HG03439 (cell line): ENCODE results near the gene OTOA.
"Not testable (repeated sequence)": the region's sequence is repeated elsewhere in the genome, so short reads cannot be mapped to it uniquely, and the experiment has no call there.

ENCODE experiments used
- ATAC-seq: cut with Tn5 transposase; IDR thresholded peaks from one replicate; pipeline ENCODE4 v1.9.1; 2021; ENCODE audit warnings: mild to moderate bottlenecking, moderate library complexity; ENCODE audit not compliant: unreplicated experiment

The OTOA gene

DNA sequence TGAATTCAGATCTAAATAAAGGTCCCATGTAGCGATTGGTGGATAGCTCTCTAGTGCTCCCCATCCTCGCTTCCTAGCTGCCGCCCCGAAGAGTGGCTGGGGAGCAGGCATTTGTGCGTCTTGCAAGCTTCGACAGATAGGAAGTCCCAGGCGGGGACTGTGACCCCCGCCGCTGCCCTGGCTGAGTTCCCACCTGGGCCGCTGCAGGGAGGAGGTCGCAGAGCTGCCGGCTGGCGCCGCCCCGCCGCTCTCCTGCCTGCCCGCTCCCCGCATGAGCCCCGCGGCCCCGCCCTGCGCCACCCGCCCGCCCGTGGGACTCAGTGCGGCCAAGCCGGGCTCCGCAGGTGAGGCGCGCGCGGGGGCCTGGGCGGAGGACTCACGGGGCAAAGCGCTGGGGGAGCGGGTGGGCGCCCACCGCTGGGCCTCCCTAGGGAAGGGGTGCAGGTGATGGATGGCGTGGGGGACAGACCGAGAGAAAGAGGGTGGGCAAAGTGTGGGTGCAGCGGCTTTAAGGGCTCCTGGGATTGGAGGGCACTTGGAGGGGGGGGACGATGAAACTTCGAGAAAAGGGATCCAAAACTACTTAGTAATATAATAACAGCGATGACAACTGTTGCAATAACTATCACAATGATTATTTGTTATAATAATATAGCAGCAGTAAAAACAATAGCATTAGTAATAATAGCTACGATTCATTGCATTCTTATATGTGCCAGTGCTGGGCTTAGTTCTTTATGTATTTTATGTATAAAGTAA is at the start of gene OTOA:
OTOA (plus strand) TSS at position 80 of the 759 bp plus-strand sequence. CDS start 14,547 bp downstream, outside the sequence.
- no peak for ATAC-seq

DNA sequence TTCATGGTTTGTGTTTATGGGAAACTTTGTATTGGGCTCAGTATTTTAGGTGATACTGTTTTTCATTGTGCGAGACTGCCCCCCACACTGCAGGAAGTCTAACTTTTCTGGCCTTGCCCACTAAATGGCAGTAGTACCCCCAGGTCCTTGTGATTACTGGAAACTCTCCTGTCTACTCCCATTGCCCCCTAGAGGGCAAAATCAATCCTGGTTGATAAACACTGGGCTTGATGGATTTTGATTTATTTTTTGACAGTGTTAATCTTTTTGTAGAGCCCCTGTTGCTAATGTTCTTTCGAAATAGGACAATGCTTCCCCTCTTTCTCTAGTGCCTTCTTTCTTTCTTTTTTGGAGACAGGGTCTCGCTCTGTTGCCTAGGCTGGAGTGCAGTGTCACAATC is 48.9 kb upstream of the OTOA start:
- ATAC-seq = no peak

- no peak for ATAC-seq
Observed at GRCh38 chr16:21617607-21618006, 46.2 kb upstream of the OTOA start.

- no peak for ATAC-seq
Observed at GRCh38 chr16:21618281-21618680, 45.5 kb upstream of the OTOA start.

- ATAC-seq = no peak
Observed at GRCh38 chr16:21619765-21620425, 43.9 kb upstream of the OTOA start.

- no peak for ATAC-seq
Observed at GRCh38 chr16:21620592-21620991, 43.2 kb upstream of the OTOA start.

- no peak for ATAC-seq
Observed at GRCh38 chr16:21622545-21622944, 41.2 kb upstream of the OTOA start.

DNA sequence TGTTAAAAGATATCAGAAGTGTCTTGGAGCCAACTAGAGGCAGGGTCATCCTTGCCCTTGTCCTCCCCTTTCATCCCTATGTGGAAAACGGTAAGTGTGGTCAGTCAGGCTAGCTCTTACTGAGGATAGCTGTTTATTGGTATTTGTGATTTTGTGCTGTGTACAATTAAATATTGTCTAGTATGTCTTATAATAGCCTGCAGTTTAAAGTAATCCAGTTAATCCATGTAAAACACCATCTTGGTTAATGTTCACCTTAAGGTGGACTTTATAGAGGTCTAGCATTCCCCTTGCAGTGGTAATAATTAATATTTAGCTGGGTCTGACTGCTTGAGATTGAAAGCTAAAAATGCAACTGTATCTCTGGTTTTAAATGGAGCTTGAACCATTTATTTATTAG is 38.7 kb upstream of the OTOA start:
- ATAC-seq = no peak

DNA sequence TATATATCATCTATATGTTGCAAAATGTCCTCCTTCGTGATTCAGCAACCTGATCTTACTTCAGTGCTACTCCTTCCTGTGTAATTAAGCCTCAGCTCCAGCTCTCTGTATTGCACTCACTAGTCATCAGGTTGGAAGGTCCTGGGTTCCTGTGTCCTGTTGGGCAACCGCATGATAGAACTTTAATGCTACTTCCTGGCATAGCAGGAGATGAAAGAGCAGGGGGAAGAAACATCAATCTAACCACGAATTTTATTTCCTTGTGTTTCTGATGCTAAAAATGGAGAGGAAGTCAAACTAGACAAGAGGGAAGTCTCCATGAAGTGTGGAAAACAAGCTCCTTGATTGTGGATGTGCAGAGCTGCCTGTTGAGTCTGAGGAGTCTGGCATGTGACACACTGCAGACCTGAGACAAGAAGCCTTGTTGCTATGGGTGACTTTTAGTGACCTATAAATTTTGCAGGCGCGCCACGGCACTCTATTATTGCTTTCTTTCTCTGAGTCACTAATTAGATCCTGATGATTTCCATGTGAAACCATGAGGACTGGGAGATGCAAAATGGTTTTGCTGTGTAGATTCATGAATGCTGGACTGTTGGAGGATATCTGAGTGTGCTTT is 37.0 kb upstream of the OTOA start:
- ATAC-seq = no peak

DNA sequence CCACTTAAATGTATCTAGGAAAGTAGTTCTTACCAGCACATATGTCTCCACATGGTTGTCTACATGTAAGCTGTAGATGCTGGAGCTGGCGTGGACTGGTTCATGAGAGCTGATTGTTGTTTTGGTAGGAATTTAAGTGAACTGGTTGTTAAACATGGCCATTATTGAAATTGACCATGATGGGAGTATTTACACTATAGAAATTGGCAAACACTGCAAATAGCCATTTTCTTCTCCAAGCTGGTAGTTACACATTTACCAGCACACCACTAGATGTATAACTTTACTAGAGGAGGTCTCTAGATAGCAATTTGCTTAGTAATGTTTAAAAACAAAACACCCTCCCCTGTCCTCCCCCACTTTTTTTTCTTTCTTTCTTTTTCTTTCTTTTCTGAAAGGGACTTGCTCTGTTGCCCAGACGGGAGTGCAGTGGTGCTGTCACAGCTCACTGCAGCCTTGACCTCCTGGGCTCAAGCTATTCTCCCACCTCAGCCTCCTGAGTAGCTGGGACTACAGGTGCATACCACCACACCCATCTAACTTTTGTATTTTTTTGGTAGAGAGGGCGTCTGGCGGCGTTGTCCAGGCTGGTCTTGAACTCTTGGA is 35.5 kb upstream of the OTOA start:
- no peak for ATAC-seq

DNA sequence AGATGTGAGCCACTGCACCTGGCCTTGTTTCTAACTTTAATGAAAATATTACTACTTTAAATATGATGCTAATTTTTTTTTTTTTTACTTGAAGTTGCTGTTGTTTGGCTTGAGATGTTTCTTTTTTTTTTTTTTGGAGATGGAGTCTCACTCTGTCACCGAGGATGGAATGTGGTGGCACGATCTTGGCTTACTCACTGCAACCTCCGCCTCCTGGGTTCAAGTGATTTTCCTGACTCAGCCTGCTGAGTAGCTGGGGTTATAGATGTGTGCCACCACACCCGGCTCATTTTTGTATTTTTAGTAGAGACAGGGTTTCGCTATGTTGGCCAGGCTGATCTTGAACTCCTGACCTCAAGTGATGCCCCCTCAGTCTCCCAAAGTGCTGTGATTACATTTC is 35.0 kb upstream of the OTOA start:
- no peak for ATAC-seq

- not testable (repeated sequence) for ATAC-seq
Observed at GRCh38 chr16:21629616-21630539, 33.9 kb upstream of the OTOA start.

GRCh38 chr16:21630866-21631265 is 32.9 kb upstream of the OTOA start:
- ATAC-seq = not testable (repeated sequence)

DNA sequence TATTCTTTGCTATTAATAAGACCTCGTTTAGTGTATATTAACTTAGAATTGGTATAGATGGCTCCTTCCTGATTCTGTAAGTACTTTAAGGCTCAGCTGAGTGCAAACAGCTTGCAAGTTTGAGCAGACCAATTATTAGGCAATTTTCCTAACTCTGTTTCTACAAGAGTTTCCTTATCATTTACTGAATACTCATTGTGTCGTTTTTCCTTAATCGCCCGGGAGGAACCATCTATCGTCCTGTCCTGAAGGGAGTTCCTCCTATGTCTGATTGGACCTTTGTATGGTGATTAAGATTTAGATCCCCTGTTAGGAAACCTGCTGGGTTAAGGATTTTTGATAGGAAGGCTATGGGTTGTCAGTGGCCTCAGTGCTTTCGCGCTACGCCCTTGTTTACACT is 32.4 kb upstream of the OTOA start:
- ATAC-seq = not testable (repeated sequence)

GRCh38 chr16:21631951-21632575 is 31.7 kb upstream of the OTOA start:
- not testable (repeated sequence) for ATAC-seq

- no peak for ATAC-seq
Observed at GRCh38 chr16:21634216-21634615, 29.6 kb upstream of the OTOA start.

DNA sequence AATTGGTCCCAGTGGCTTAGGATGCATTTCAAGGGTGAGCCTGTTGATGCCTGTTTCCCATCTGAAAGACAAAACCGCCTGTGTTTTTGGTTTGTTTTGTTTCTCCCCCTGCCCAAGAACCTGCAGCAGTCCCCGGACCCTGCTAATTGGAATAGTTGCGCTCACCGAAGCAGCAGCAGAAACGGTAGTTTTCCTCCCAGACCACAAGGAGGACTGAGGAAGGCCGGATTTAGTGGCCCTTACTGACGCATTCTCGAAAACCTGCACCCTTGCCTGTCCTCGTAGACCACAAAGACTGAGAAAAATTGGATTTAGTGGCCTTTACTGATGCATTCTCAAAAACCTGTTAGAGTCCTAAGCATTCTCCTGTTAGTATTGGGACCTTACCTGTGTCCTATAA is 28.1 kb upstream of the OTOA start:
- ATAC-seq = not testable (repeated sequence)

- ATAC-seq = no peak
Observed at GRCh38 chr16:21637032-21637968, 26.5 kb upstream of the OTOA start.

GRCh38 chr16:21638573-21638975 is 25.2 kb upstream of the OTOA start:
- ATAC-seq = no peak
